DOHH2 (cell line): ENCODE measurements around the gene ARTN.

Experiments used
- EZH2phosphoT487 ChIP-seq: fragments of 200-600 bp; sonication (generic); IDR thresholded peaks from 2 replicates; pipeline ENCODE4 v1.6.1; 2017; ENCODE audit warnings: borderline replicate concordance, mild to moderate bottlenecking, antibody characterized with exemption, low read length, moderate library complexity, mixed read lengths
- TF ChIP-seq, protein P1 (sequence below): fragments of 200-600 bp; sonication (generic); IDR thresholded peaks from one replicate; pipeline ENCODE4 v1.5.1; 2014; ENCODE audit warnings: antibody characterized with exemption, mild to moderate bottlenecking, low read depth, low read length; ENCODE audit not compliant: poor library complexity, severe bottlenecking

GRCh38 chr1:43957407-43958040, 23.9 kb downstream of the ARTN start:
- TF ChIP-seq, protein P1, sequence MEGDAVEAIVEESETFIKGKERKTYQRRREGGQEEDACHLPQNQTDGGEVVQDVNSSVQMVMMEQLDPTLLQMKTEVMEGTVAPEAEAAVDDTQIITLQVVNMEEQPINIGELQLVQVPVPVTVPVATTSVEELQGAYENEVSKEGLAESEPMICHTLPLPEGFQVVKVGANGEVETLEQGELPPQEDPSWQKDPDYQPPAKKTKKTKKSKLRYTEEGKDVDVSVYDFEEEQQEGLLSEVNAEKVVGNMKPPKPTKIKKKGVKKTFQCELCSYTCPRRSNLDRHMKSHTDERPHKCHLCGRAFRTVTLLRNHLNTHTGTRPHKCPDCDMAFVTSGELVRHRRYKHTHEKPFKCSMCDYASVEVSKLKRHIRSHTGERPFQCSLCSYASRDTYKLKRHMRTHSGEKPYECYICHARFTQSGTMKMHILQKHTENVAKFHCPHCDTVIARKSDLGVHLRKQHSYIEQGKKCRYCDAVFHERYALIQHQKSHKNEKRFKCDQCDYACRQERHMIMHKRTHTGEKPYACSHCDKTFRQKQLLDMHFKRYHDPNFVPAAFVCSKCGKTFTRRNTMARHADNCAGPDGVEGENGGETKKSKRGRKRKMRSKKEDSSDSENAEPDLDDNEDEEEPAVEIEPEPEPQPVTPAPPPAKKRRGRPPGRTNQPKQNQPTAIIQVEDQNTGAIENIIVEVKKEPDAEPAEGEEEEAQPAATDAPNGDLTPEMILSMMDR = no peak
- no peak for TF ChIP-seq EZH2phosphoT487
